GM21360 (cell line): ENCODE measurements around the gene CERS5.

Experiments
- ATAC-seq: cut with Tn5 transposase; IDR thresholded peaks from one replicate; pipeline ENCODE4 v1.9.1; 2021; ENCODE audit warnings: mild to moderate bottlenecking, moderate library complexity; ENCODE audit not compliant: unreplicated experiment

The CERS5 gene

DNA sequence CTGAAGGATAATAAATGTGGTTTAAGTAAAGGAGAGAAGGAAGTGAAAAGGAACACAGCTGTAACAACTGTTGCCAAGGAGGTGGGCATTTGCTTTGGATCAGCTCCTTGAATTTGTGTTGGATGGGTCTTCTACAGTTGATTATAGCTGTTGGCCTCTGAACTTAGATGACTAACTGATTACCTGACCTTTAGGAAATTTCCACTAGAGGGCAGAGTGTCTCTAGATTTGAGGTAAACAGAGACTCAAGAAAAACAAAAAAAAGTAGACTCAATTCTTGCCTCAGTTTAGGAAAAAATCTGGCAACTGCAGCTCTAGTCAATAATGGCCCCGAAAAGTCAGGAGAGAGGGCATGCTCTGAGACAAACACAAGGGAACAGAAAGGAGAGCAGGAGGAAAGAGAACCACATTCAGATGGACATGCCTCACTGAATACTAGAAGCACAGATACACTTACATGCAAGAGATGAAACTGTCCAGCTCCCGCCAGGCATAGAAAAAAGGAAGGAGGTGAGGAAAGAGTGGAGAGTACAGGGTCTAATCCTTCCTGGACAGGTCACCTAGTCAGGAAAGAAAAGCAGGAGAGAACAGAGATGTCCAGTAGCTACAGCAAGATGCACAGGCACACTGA is 34.5 kb downstream of the CERS5 start:
- no peak for ATAC-seq

DNA sequence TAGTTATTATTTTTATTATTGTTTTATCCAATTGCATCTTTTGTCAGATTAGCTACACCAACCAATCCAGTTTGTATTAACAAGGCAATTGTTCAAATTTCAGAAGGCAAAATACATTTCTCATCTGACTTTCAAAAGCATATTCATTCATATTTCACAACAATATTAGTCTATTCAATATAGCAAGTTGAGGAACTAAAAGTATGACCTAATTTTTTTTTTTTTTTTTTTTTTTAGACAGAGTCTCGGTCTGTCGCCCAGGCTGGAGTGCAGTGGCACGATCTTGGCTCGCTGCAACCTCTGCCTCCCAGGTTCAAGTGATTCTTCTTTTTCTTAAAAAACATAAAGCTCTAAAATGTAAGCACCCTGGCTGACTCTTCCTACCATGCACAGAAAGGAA is 37.9 kb downstream of the CERS5 start:
- no peak for ATAC-seq

DNA sequence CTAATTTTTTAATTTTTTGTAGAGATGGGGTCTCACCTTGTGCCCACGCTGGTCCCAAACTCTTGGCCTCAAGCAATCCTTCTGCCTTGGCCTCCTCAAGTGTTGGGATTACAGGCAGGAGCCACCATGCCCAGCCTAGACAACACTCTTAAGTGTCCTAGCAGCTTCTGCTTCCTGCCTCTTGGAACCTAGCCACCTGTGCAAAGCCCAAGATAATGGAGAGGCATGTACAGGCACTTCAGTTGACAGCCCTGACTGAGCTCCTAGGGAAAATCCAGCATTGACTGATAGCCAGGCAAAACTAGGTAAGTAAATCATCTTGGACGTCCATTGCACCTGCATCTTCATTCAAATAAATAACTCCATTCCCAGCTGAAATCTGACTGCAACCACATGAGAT is 39.6 kb downstream of the CERS5 start:
- no peak for ATAC-seq

DNA sequence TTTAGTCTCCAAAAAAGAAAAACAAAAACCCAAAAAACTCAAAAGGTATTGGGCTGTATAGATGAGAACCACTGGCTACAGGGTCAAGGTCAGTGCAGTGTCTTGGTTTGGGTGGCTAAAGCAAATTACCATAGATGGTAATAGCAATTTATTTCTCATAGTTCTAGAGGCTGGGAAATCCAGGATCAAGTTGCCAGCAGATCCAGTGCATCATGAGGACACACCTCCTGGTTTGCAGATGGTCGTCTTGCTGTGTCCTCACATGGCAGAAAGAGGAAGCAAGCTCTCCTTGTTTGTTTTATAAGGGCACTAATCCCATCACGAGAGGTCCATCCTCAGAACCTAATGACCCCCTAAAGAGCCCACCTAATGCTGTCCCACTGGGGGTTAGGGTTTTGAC is 44.0 kb downstream of the CERS5 start:
- ATAC-seq = no peak

DNA sequence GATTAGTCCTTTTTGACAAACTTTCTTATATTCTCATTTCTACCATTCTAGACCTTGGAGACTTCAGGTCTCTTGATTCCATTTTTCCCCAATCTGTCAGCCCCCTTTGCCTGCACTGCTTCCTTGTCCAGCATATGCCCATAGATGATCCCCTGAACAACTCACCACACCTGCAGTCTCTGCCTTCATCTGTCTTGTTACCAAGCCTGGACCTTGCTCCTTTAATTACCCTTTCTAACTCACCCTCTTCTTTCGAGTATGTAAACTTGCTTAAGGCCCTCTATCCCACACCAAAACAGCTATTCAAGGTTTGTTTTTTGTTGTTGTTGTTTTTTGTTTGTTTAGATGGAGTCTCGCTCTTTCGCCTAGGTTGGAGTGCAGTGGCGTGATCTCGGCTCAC is 45.5 kb downstream of the CERS5 start:
- no peak for ATAC-seq

DNA sequence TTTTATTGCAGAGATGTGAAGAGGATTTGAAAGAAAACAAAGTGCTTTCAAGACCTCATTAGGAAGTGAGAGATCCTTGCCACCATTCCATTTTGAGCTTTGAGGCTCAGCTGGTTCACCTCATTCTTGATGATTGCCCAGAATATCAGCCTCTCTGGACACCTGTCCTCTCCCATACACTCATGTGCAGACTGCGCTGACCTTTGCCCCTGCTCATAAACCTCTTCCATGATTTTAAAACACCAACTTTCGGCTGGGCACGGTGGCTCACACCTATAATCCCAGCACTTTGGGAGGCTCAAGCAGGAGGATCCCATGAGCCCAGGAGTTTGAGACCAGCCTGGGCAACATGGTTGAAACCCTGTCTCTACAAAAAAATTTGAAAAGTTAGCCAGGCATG is 46.2 kb downstream of the CERS5 start:
- no peak for ATAC-seq

DNA sequence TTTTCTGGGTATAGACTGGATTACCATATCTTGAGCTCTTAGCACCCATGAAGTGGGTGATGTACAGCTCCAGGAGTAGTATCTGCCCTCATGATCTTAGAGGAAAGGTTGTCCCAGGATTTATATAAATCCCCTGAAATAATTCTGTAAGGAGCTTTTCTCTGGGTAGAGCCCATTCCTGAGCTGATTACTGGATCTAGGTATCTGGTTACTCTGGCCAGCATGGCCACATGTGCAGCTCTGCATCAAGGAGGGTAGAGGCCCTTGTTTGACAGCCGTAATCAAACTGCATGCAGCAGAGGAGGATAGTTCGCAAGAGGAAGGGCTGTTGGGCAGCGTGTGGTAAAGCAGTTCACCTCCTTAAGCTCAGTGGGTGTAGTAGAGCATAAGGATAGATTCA is 46.6 kb downstream of the CERS5 start:
- ATAC-seq = no peak

DNA sequence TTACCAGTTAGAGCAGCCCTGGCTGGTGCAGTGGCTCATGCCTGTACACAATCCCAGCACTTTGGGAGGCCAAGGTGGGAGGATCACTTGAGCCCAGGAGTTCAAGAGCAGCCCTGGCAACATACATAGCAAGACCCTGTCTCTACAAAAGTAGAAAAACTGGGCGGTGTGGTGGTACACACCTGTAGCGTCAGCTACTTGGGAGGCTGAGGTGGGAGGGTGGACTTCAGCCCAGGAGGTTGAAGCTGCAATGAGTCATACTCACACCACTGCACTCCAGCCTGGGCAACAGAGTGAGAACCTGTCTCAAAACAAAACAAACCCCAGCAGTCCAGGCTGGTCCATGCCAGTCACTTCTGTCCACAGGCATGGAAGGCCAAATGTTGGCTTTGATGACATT is 47.8 kb downstream of the CERS5 start:
- no peak for ATAC-seq

DNA sequence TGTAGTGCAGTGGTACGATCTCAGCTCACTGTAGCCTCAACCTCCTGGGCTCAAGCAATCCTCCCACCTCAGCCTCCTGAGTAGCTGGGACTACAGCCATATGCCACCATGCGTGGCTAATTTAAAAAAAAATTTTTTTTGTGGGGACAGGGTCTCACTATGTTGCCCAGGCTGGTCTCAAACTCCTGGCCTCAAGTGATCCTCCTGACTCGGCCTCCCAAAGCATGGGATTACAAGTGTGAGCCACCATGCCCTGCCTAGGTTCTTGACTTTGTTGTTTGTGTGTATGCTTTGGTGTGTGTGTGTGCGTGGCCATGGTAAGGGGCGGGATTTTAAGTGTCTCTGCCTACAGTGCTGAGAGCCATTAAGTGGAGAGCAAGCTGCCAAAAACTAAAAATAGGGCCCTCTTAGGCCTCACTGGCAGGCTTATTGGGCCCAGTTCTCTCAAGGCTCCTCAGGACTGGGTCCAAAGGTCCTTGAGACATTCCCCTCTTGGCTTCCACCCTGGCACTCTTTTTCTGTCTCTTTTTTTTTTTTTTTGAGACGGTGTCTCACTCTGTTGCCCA is 50.0 kb downstream of the CERS5 start:
- no peak for ATAC-seq

DNA sequence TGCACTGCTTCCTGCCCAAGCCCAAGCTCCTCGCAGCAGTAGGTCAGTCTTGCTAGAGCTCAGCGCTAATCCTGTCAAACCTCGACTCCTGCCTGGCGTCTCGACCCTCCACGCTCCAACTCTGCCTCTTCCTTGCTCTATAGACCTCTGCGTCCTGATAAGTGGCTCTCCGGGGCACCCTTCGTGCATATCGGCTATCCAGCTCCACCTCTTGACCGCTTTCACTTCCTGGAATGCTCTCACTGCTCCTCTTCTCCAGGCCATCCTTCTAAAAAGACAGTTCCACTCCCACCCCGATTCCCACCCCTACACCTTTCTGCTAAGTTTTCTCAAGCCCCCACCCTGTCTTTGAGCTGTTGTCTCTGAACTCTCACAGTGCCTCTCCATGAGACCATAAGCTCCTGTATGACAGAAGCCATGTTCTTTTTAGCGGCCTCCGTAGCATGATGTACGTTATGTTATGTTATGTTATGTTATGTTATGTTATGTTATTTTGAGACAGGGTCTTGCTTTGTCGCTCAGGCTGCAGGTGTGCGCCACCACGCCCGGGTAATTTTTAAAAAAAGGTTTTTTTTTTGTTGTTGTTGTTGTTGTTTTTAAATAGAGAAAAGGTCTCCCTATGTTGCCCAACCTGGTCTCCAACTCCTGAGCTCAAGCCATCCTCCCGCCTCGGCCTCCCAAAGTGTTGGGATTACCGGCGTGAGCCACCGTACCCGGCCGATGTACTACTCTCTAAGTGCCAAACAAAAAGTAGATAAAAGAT is 54.5 kb downstream of the CERS5 start:
- no peak for ATAC-seq

DNA sequence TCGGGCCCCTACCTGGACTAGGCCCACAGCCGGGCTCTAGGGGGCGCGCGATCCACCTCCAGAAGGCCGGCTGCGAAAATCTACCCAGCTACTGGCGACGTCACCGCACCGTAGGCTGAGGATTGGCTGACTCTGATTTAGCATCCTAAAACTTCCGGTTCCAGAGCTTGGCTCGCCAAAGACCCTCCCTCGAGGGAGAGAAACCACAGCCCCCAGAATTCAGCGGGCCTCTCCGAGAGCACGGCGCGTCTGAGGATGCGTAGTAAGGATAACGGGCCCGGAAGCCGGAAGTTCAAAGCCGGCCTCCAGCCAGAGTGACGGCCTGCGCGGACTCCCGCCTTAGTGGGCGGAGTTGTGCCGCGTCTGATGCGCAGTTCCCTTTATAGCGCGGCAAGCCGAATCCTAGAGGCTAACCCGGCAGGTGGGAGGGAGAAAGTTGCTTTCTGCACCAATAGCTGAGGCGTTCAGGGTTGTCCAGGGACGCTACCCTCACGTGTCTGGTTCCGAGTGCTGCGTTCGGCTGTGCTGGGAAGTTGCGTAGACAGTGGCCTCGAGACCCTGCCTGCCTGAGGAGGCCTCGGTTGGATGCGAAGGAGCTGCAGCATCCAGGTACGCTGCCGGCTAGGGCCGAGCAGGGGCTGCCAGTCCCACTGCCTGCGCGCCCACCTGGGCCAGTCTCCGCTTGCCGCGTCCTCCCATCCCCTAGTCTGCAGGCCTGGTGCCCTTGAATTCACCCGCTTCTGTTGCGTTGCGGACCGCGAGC is 55.3 kb downstream of the CERS5 start, which contains the start of gene COX14:
COX14 (plus strand) TSS at position 544 of the 763 bp plus-strand sequence. CDS start 7,808 bp downstream, outside the sequence.
- peak; percentile 77 for ATAC-seq

DNA sequence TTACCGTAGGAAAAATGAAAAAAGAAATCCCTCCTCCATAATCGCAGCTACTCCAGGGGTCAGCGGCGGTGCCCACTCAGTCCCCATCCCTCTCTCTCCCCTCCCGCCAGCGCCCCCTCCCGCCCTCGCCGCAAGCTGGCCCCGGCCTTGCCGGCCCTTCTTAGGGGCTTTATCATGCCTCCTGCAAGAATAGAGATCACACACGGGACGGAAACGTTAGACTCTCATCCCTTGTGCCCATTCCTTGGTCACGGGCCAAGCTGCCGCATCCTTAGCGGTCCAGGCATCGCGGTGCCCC is 55.8 kb downstream of the CERS5 start:
- peak; percentile 4 for ATAC-seq

DNA sequence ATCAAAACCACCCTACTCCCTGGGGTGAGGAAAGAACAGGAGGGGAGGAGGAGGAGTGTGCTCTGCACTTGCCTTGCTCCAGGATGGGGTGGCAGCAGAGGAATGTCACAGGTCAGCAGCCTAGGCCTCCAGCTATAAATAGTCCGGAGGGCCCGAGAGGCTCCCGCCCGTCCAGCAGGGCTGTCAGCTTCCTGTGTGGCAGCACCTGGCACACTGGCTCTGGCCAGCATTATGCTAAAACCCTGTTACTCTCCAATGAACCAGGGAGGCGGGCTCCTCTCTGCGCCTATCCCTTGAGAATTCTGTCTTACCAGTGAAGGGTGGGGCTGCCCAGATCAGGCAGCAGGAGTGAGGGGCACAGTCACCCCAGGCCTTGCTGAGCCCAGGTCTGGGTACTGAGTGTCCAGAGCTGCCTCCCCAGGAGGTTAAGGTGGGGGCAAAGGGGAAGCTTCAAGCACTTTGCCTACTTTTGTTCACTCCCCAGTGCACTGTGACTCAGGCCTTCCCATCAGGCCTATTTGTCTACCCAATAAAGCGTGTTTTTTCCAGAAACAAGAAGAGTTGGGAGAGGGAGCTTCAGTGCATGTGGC is 56.3 kb downstream of the CERS5 start:
- no peak for ATAC-seq

DNA sequence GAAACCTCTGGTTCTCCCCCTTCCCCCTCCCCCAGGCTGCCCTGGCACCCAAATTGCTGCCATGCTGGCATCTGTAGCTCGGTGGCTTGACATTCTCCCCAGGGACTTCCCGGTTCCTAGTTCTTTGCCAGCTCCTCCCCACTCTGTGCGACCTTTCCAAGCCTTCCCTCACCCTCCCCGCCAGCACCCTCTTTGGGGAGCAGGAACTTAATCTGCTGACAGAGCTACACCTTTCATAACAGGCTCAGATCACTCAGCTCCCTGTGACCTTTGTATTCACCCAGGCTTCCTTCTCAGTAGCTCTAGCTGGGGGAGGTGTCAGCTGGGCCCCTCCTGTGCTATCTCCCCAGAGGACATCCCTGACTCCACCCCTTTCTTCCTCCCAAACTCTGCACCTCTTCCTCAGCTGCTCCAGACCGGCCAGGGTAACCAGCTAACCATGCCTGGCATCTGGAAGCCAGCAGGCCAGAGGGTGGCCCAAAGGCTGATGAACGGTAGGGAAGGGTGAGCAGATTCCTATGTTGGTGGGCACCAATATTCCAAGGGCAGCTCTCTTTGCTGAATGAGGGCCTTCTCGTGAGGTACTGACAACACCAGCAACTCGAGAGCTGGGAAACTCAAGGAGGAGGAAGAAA is 56.9 kb downstream of the CERS5 start:
- ATAC-seq = no peak

DNA sequence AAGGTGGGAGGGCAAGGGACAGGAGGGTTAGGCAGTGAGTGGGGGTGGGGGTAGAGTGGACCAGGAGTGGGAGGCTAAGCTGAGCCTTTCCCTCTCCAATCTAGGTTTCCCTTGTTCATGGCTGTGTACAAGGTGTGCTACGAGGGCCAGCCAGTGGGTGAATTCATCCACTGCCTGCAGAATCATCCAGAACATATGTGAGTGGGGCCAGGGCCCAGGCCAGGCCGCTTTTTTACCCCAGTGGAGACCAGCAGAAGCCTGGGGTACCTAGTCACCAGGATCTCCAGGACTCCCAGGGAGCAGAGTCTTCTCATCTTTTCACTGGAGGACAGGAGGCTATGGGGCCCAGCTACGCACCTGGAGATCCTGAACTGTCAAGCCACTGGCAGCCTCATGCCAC is 57.9 kb downstream of the CERS5 start:
- no peak for ATAC-seq

DNA sequence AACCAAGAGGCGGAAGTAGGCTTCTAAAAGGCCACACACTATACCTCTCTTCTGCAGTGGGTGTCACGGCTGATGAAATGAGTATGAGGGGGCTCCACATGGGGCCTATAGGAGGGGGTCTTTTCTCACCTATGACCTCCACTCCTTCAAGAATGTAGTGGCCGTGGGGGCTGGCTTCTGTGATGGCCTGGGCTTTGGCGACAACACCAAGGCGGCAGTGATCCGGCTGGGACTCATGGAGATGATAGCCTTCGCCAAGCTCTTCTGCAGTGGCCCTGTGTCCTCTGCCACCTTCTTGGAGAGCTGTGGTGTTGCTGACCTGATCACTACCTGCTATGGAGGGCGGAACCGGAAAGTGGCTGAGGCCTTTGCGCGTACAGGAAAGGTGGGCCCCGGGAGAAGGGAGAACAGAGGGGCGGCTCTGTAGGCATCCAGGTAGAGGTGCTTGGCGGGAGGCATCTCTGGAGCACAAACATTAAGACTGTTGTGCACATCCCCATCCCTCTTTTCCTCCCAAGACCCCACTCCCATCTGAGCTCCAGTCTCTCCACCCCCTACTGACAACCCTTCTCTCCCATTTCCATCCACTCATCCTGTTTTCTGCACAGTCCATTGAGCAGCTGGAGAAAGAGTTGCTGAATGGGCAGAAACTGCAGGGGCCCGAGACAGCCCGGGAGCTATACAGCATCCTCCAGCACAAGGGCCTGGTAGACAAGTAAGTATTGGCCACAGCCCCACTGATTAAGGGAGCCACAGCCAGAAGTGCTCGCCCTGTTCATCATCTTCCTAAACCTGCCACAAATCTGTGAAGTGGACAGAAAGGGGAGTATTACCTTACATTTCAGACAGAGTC is 59.5 kb downstream of the CERS5 start:
- no peak for ATAC-seq

DNA sequence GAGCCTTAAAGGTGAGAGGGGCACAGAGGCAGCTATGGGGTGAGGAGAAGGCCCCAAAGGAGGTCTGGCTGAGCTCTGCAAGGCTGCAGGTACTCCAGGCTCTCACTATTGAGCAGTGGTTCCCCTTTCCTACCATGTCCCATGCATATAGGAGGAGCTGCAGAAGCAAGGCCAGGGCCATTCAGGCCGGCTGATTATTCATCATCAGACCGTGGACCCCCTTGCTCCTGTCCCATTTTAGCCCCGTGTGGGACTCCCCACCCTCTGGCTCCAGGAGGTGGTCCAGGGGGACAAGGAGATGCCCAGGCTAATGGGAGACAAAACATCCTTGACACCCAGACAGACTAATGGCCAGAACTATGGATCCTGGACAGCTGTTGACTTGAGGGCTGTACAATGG is 60.3 kb downstream of the CERS5 start:
- no peak for ATAC-seq

DNA sequence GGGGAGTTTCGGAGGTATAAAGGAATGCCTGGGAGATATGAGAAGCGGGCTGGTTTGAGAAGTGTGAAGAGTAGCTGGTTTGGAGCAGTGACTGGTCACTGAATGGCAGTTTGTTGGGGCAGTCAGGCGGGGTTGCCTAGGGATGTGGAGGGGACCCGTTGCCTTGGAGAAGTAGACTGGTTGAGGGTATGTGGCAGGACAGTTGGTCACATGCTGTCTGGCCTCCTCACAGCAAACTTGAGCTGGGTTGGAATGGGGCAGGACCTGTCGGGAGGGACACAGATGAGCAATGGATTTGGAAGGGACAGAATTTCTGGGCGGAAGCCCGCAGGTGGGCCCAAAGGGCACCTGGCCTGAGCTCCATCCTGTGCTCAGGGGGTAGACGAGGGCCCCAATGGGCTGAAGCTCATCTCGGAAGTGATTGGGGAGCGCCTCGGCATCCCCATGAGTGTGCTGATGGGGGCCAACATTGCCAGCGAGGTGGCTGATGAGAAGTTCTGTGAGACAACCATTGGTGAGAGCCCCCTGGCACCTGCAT is 61.2 kb downstream of the CERS5 start:
- no peak for ATAC-seq

DNA sequence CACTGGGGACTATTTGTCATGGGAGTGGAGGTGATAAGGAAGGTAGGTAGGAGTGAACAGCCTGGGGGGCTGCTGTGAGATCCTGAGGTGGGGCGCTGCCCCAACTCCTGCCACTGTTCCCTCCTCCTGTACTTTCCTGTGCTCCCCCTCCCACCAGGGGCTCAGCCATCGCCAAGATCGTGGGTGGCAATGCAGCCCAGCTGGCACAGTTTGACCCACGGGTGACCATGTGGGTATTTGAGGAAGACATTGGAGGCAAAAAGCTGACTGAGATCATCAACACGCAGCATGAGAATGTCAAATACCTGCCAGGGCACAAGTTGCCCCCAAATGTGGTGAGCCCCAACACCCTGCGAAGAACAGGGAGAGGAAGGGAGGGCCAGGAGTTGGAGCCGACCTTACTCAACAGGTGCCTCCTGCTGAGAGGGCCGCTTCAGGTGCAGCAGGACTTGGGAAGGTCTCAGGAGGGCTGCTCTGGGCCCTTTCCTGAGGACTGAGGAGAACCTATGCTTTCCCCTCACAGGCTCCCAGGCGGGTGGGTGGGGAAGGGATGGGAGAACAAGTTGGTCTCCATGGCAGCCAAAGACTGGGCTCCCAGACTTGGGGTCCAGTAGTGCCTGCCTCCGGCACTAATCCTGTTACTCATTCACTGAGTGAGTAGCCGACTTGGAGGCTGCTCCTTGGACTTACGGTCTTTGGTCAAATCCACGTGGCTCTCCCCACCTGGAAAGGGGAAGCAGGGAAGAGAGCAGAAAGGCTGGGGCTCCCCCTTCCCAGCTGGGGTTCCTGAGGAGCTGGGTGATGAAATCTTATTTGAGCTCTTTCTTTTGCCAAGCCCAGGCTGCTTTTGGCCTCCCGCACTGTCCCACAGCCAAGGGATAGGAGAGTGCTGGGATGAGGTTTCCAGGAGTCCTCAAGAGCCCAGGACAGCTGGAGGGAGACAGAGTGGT is 62.5 kb downstream of the CERS5 start:
- no peak for ATAC-seq
